Kidney epithelial cell (primary cell): ENCODE data around the gene SIGLEC9. TPM values are rescaled to one million over a fixed set of nuclear protein-coding genes. Genes with fewer than 3 reads are reported as not detected.

ENCODE experiments used
- DNase-seq: peaks from one replicate; pipeline ENCODE4 v3.0.0-alpha.2; 2010; ENCODE audit warnings: low read depth
- H3K27me3 ChIP-seq: 2 replicates; pipeline ENCODE4 v1.6.0; 2011; ENCODE audit warnings: low read length; ENCODE audit not compliant: control insufficient read depth, insufficient read depth
- H3K36me3 ChIP-seq: 2 replicates; pipeline ENCODE4 v1.5.1; 2011; ENCODE audit warnings: low read length; ENCODE audit not compliant: control insufficient read depth, insufficient read depth
- H3K4me3 ChIP-seq: 2 replicates; pipeline ENCODE4 v1.5.1; 2011; ENCODE audit warnings: low read depth, mild to moderate bottlenecking, control low read depth, low read length
- total RNA-seq: library from RNA; depleted of rRNA; stranded (reverse); fragments of >200 nt; gene quantifications from 2 replicates; pipeline ENCODE4 v1.2.3, GENCODE V29; 2015
- TF ChIP-seq, protein P1 (sequence below): IDR thresholded peaks from 2 replicates; pipeline ENCODE4 v1.5.1; 2011; ENCODE audit warnings: mild to moderate bottlenecking, moderate library complexity, low read length, control low read depth, inconsistent platforms; ENCODE audit not compliant: insufficient read depth, poor library complexity, severe bottlenecking

Gene SIGLEC9
- total RNA-seq, 1 donor from 2014 or later = 0.13 TPM

DNA sequence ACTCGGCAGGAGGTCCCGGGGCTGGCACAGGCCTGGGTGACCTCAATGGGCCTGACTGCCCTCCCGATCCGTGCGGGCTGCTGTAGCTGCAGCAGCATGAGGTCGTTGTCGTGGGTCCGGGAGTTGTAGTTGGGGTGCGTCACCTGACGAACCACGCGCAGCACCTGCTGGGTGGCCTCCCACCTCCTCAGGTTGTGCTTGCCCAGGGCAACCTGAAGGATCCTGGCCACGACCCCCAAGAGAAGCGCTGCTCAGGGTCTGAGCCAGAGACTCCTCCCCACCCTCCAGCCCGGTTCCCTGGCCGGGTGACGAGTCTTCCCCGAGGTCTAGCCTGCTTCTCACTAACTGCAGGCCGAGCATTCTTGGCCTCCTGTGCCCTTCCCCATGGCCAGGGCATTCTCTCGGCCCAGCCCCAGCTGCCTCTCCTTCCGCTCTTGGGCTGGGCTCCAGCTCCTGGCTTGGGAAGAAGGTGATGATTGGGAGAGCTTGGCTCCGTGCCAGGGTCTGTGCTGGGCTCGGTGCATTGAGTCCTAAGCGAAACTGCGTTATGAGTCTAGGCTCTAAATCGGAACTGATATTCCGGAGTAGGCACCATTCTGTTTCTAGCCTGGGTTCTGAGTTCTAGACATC is 45.1 kb upstream of the SIGLEC9 start:
- TF ChIP-seq, protein P1, sequence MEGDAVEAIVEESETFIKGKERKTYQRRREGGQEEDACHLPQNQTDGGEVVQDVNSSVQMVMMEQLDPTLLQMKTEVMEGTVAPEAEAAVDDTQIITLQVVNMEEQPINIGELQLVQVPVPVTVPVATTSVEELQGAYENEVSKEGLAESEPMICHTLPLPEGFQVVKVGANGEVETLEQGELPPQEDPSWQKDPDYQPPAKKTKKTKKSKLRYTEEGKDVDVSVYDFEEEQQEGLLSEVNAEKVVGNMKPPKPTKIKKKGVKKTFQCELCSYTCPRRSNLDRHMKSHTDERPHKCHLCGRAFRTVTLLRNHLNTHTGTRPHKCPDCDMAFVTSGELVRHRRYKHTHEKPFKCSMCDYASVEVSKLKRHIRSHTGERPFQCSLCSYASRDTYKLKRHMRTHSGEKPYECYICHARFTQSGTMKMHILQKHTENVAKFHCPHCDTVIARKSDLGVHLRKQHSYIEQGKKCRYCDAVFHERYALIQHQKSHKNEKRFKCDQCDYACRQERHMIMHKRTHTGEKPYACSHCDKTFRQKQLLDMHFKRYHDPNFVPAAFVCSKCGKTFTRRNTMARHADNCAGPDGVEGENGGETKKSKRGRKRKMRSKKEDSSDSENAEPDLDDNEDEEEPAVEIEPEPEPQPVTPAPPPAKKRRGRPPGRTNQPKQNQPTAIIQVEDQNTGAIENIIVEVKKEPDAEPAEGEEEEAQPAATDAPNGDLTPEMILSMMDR = no peak
- Histone ChIP-seq H3K27me3 (peaks cover 4% of the 10 kb centered on the region), H3K4me3 (no peak overlapping the region), H3K36me3 (no peaks in the 10 kb centered on the region)
- DNase-seq = no peak

DNA sequence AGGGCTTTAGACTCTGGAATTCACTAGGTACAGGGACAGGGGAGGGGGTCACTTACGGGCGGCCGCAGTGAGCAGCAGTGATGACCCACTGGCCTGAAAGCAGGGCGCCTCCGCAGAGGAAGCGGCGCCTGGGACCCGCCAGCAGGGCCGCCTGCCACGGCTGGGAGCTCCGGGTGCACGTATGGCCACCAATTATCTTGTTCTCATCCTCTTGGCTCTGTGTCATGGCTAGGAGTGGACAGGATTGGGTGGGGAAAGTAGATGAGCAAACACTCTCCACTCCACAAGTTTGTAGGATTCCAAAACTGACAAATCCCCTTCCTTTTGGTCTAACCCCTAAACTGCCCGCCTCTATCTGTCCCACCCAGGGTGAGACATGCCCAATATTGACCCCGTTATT is 43.2 kb upstream of the SIGLEC9 start:
- H3K27me3 ChIP-seq = peaks cover 4% of the 10 kb centered on the region
- DNase-seq = no peak
- TF ChIP-seq, protein P1 = no peak
- no peak overlapping the region for H3K4me3 ChIP-seq
- no peaks in the 10 kb centered on the region for H3K36me3 ChIP-seq

DNA sequence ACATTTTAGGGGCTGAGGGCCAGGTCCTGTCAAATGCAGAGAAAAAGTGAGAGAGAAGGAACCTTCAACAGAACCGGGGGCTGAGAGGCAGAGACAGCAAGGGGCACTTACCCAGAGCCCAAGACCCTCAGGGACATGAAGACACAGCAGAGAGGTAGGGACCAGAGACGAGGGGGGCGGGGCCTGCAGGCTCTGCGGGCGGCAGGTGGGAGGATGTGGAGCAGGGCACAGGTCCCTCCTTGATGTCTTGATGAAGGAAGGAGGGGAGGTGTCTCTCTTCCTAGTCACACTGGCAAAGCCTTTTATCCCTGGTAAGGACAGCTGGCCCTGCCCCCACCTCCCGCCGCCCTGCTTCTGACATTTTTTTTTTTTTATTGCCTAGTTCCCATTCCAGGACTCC is 42.1 kb upstream of the SIGLEC9 start, which contains the start of gene KLK14:
Gene KLK14, minus strand, starts transcription at position 277 of the 400 bp plus-strand sequence. Its CDS starts 273 bp downstream, at position 4.
- TF ChIP-seq, protein P1 = no peak
- no peaks in the 10 kb centered on the region for H3K36me3 ChIP-seq
- DNase-seq = no peak
- H3K4me3 ChIP-seq = no peak within 1 kb of the TSS
- H3K27me3 ChIP-seq = peaks cover 2% of the 10 kb centered on the region

DNA sequence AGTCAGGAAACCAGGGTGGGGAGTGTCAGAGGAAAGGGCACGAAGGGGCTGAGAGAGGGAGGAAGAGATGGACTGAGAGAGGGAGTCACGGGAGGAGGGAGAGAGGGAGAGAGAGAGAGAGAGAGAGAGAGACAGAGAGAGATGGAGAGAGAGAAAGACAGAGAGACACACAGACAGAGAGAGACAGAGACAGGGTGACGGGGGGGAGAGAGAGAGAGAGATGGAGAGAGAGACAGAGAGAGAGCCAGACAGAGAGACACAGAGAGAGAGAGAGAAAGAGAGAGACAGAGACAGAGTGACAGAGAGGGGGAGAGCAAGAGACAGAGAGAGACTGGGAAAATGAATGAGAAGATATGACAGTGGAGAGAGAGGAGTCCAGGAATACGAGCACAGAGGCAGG is 41.5 kb upstream of the SIGLEC9 start:
- H3K36me3 ChIP-seq = no peaks in the 10 kb centered on the region

DNA sequence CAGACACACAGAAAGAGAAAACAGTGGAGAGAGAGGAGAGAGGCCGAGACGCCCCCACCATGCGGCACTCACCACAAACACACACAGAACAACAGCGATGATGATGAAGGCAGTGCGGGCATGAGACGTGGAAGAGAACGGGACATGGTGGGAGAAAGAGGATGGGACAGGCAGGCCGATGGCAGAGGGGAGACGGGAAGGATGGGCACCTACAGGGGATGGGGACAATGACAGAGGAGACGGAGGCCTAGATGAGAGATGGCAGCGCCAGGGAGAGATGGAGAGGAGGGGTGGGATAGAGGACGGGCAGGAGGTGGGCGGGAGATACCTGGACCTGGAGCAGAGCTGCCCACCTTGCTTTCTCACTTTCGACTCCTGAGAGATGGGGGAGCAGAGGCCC is 40.9 kb upstream of the SIGLEC9 start:
- DNase-seq = no peak
- peaks cover 2% of the 10 kb centered on the region for H3K27me3 ChIP-seq
- TF ChIP-seq, protein P1 = no peak
- H3K36me3 ChIP-seq = no peaks in the 10 kb centered on the region
- H3K4me3 ChIP-seq = no peak overlapping the region

More for the DNA sequence above, 41.5 kb upstream of the SIGLEC9 start:
- Histone ChIP-seq H3K27me3 (peaks cover 2% of the 10 kb centered on the region), H3K4me3 (no peak overlapping the region)
- DNase-seq = no peak
- TF ChIP-seq, protein P1 = no peak

DNA sequence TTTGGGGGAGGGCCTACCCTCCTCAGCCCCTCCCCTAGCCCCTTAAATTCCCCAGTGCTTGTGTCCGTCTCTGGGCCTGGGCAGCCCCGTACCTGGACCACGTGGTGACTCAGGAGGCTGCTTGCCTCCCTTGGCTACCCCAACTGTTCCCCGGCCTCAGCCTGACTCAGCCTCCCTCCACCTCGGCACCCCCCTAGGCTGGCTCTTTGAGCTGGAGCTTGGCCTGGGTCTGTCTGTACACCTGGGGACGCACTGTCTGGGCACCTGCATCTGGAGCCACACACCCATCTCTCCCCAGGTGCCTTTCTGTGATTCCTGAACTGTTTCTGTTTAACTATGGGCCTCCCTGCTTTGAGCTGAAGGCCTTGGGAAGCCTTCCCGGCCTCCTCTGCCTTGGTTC is 40.2 kb upstream of the SIGLEC9 start:
- TF ChIP-seq, protein P1 = no peak
- peaks cover 2% of the 10 kb centered on the region for H3K27me3 ChIP-seq
- DNase-seq = no peak
- H3K36me3 ChIP-seq = no peaks in the 10 kb centered on the region
- no peak overlapping the region for H3K4me3 ChIP-seq
